G401 (cell line): ENCODE data around the gene PRKAG2. TPM values are rescaled to one million over a fixed set of nuclear protein-coding genes. Genes with fewer than 3 reads are reported as not detected.

Experiments used
- DNase-seq: peaks from one replicate; pipeline ENCODE4 v3.0.0-alpha.2; 2015; ENCODE audit warnings: low spot score
- in situ Hi-C: cut with HindIII; loops from 2 replicates; pipeline ENCODE4 v1.10.0; 2016; ENCODE audit warnings: low sequenced_read_pairs, mixed read lengths
- total RNA-seq: library from RNA; depleted of rRNA; stranded (reverse); fragments of >200 nt; shearing (Covaris generic); gene quantifications from 2 replicates; pipeline ENCODE4 v1.2.3, GENCODE V29; 2014

Gene PRKAG2
- total RNA-seq, 1 experiment from 2014 or later = 92.4 TPM

GRCh38 chr7:151902311-151902710 lies 25.4 kb upstream of the PRKAG2 start:
- in situ Hi-C loops = no loop called here
- DNase-seq = no peak

- in situ Hi-C loops = no loop called here
- no peak for DNase-seq
Measured at GRCh38 chr7:151901828-151902227, 24.9 kb upstream of the PRKAG2 start.

- in situ Hi-C loops = no loop called here
- no peak for DNase-seq
Measured at GRCh38 chr7:151900986-151901621, 24.2 kb upstream of the PRKAG2 start.

- in situ Hi-C loops = no loop called here
- no peak for DNase-seq
Measured at GRCh38 chr7:151900591-151900985, 23.7 kb upstream of the PRKAG2 start.

GRCh38 chr7:151899513-151900360 lies 22.8 kb upstream of the PRKAG2 start:
- no peak for DNase-seq
- in situ Hi-C loops = no loop called here

- DNase-seq = no peak
- in situ Hi-C loops = no loop called here
Measured at GRCh38 chr7:151897951-151898686, 21.2 kb upstream of the PRKAG2 start.

- in situ Hi-C loops = no loop called here
- no peak for DNase-seq
Measured at GRCh38 chr7:151897161-151897731, 20.3 kb upstream of the PRKAG2 start.

- no peak for DNase-seq
- in situ Hi-C loops = no loop called here
Measured at GRCh38 chr7:151896486-151896885, 19.6 kb upstream of the PRKAG2 start.

- in situ Hi-C loops = no loop called here
- DNase-seq = no peak
Measured at GRCh38 chr7:151896086-151896485, 19.2 kb upstream of the PRKAG2 start.

GRCh38 chr7:151895631-151896031 lies 18.7 kb upstream of the PRKAG2 start:
- no peak for DNase-seq
- in situ Hi-C loops = no loop called here

GRCh38 chr7:151895008-151895630 lies 18.2 kb upstream of the PRKAG2 start:
- in situ Hi-C loops = no loop called here
- DNase-seq = no peak

GRCh38 chr7:151894111-151895007 lies 17.4 kb upstream of the PRKAG2 start:
- DNase-seq = no peak
- in situ Hi-C loops = no loop called here

GRCh38 chr7:151893405-151893923 lies 16.5 kb upstream of the PRKAG2 start:
- in situ Hi-C loops = no loop called here
- DNase-seq = no peak

GRCh38 chr7:151891753-151892152 lies 14.8 kb upstream of the PRKAG2 start:
- in situ Hi-C loops = no loop called here

GRCh38 chr7:151891182-151891581 lies 14.3 kb upstream of the PRKAG2 start:
- in situ Hi-C loops = no loop called here
- DNase-seq = no peak

More at GRCh38 chr7:151891753-151892152, 14.8 kb upstream of the PRKAG2 start:
- DNase-seq = no peak

- peak; percentile 50 for DNase-seq
- in situ Hi-C loops = no loop called here
Measured at GRCh38 chr7:151890355-151891004, 13.6 kb upstream of the PRKAG2 start.
